DOHH2 (cell line): Measurements from ENCODE around the gene COL23A1.

Experiments
- H3F3A ChIP-seq: fragments of 200-600 bp; sonication (generic), shearing (Covaris generic); 2 replicates; pipeline ENCODE4 v1.6.0; 2016; ENCODE audit warnings: antibody characterized with exemption, mild to moderate bottlenecking; ENCODE audit not compliant: control insufficient read depth, insufficient read depth
- H3K27ac ChIP-seq: fragments of 200-600 bp; sonication (generic); 2 replicates; pipeline ENCODE4 v1.5.1; 2014; ENCODE audit warnings: low read depth, mild to moderate bottlenecking, low read length, moderate library complexity
- H3K27me3 ChIP-seq: fragments of 200-600 bp; sonication (generic); 2 replicates; pipeline ENCODE4 v1.6.1; 2014; ENCODE audit warnings: mild to moderate bottlenecking, low read length, mixed read lengths; ENCODE audit not compliant: control insufficient read depth
- H3K36me3 ChIP-seq: fragments of 200-600 bp; sonication (generic); 2 replicates; pipeline ENCODE4 v1.6.1; 2014; ENCODE audit warnings: mild to moderate bottlenecking, low read length, moderate library complexity, mixed read lengths; ENCODE audit not compliant: control insufficient read depth
- H3K4me1 ChIP-seq: fragments of 200-600 bp; sonication (generic); 2 replicates; pipeline ENCODE4 v1.6.1; 2014; ENCODE audit warnings: mild to moderate bottlenecking, low read length, mixed read lengths; ENCODE audit not compliant: control insufficient read depth
- H3K4me2 ChIP-seq: fragments of 200-600 bp; sonication (generic); 2 replicates; pipeline ENCODE4 v1.6.0; 2014; ENCODE audit warnings: mild to moderate bottlenecking, low read length, moderate library complexity
- H3K4me3 ChIP-seq: fragments of 200-600 bp; sonication (generic); 2 replicates; pipeline ENCODE4 v1.5.1; 2014; ENCODE audit warnings: mild to moderate bottlenecking, low read length, mixed read lengths
- H3K79me2 ChIP-seq: fragments of 200-600 bp; sonication (generic); 2 replicates; pipeline ENCODE4 v1.6.1; 2014; ENCODE audit warnings: mild to moderate bottlenecking, low read length, mixed read lengths; ENCODE audit not compliant: control insufficient read depth
- H3K9me2 ChIP-seq: fragments of 200-600 bp; sonication (generic); replicated peaks from 2 replicates; pipeline ENCODE4 v1.6.1; 2014; ENCODE audit warnings: mild to moderate bottlenecking, low read length, mixed read lengths; ENCODE audit not compliant: control insufficient read depth
- H3K9me3 ChIP-seq: fragments of 200-600 bp; sonication (generic); 2 replicates; pipeline ENCODE4 v1.6.1; 2014; ENCODE audit warnings: antibody characterized with exemption, low read length, mixed read lengths; ENCODE audit not compliant: control insufficient read depth, insufficient read depth
- H4K20me1 ChIP-seq: fragments of 200-600 bp; sonication (generic); 2 replicates; pipeline ENCODE4 v1.6.0; 2014; ENCODE audit warnings: low read depth, mild to moderate bottlenecking, antibody characterized with exemption, low read length, moderate library complexity; ENCODE audit not compliant: control insufficient read depth, insufficient read depth
- CTCF ChIP-seq: fragments of 200-600 bp; sonication (generic); IDR thresholded peaks from one replicate; pipeline ENCODE4 v1.5.1; 2014; ENCODE audit warnings: antibody characterized with exemption, mild to moderate bottlenecking, low read depth, low read length; ENCODE audit not compliant: poor library complexity, severe bottlenecking
- EZH2phosphoT487 ChIP-seq: fragments of 200-600 bp; sonication (generic); IDR thresholded peaks from 2 replicates; pipeline ENCODE4 v1.6.1; 2017; ENCODE audit warnings: borderline replicate concordance, mild to moderate bottlenecking, antibody characterized with exemption, low read length, moderate library complexity, mixed read lengths

The COL23A1 gene

GRCh38 chr5:178463321-178464155, 126.7 kb downstream of the COL23A1 start:
- H3K4me2 ChIP-seq, result no peak overlapping the region
- no peak overlapping the region for H3K27ac ChIP-seq
- no peaks in the 10 kb centered on the region for H3F3A ChIP-seq
- no peaks in the 10 kb centered on the region for H3K79me2 ChIP-seq
- no peaks in the 10 kb centered on the region for H3K9me2 ChIP-seq
- no peaks in the 10 kb centered on the region for H3K36me3 ChIP-seq
- no peak for TF ChIP-seq CTCF
- TF ChIP-seq EZH2phosphoT487, result no peak
- no peaks in the 10 kb centered on the region for H4K20me1 ChIP-seq
- H3K9me3 ChIP-seq, result no peaks in the 10 kb centered on the region
- H3K27me3 ChIP-seq, result no peaks in the 10 kb centered on the region
- H3K4me3 ChIP-seq, result no peak overlapping the region
- no peaks in the 10 kb centered on the region for H3K4me1 ChIP-seq

GRCh38 chr5:178462816-178463215, 127.4 kb downstream of the COL23A1 start:
- no peaks in the 10 kb centered on the region for H3F3A ChIP-seq
- H3K4me2 ChIP-seq, result no peak overlapping the region
- H3K27me3 ChIP-seq, result no peaks in the 10 kb centered on the region
- no peaks in the 10 kb centered on the region for H3K9me2 ChIP-seq
- TF ChIP-seq EZH2phosphoT487, result no peak
- H3K4me3 ChIP-seq, result no peak overlapping the region
- H3K9me3 ChIP-seq, result no peaks in the 10 kb centered on the region
- no peaks in the 10 kb centered on the region for H3K4me1 ChIP-seq
- no peaks in the 10 kb centered on the region for H3K79me2 ChIP-seq
- H3K27ac ChIP-seq, result no peak overlapping the region
- no peaks in the 10 kb centered on the region for H4K20me1 ChIP-seq
- no peaks in the 10 kb centered on the region for H3K36me3 ChIP-seq

GRCh38 chr5:178462076-178462475, 128.1 kb downstream of the COL23A1 start:
- TF ChIP-seq CTCF (no peak), EZH2phosphoT487 (no peak)
- no peak overlapping the region for H3K4me2 ChIP-seq
- no peaks in the 10 kb centered on the region for H4K20me1 ChIP-seq
- no peaks in the 10 kb centered on the region for H3F3A ChIP-seq
- no peaks in the 10 kb centered on the region for H3K9me3 ChIP-seq
- no peaks in the 10 kb centered on the region for H3K79me2 ChIP-seq
- no peak overlapping the region for H3K27ac ChIP-seq
- H3K4me3 ChIP-seq, result no peak overlapping the region
- H3K36me3 ChIP-seq, result no peaks in the 10 kb centered on the region
- no peaks in the 10 kb centered on the region for H3K4me1 ChIP-seq
- H3K9me2 ChIP-seq, result no peaks in the 10 kb centered on the region
- no peaks in the 10 kb centered on the region for H3K27me3 ChIP-seq

DNA sequence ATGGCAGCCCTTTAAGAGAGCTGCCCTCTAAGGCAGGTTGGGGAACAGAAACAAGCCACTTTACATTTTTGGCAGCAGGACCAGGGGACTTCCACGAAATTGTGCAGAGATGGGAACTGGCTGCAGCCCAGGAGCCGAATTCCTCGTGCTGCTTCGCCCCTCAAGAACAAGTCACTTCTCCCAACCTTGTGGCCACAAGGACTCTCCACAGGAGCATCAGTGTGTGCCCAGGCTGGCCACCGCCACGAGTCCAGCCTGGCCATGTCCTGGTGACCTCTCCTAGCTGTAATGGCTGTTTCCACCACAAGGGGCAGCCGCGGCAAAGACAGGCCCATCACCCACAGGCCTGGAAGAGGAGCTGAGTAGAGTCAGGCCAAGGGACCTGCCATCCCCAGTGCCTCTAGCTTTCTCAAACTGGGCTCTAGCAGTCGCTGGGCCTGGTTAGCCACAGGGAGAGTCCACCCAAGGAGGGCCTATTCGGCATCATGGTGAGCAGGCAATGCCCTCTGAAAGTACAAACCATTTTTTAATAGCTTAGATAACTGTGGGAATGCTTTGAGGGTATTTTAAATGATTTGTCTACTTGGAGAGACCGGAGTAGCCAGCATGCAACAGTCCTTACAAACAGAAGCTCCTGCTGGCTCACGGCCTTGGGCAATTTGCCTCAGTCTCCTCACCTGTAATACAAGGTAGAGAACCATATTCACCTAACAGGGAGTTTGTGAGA, 129.0 kb downstream of the COL23A1 start:
- Histone ChIP-seq H3K27ac (no peak overlapping the region), H3F3A (no peaks in the 10 kb centered on the region), H3K79me2 (no peaks in the 10 kb centered on the region), H3K9me3 (no peaks in the 10 kb centered on the region), H3K4me3 (no peak overlapping the region), H4K20me1 (no peaks in the 10 kb centered on the region), H3K27me3 (no peaks in the 10 kb centered on the region), H3K4me2 (no peak overlapping the region), H3K36me3 (no peaks in the 10 kb centered on the region), H3K4me1 (no peaks in the 10 kb centered on the region), H3K9me2 (no peaks in the 10 kb centered on the region)
- TF ChIP-seq CTCF (peak; percentile 89), EZH2phosphoT487 (no peak)
